MM.1S (cell line): ENCODE results near the gene VEZT.

Experiments used
- DNase-seq: peaks from one replicate; pipeline ENCODE4 v3.0.0-alpha.2; 2015
- H2AFZ ChIP-seq: fragments of 300-600 bp; sonication (generic); 2 replicates; pipeline ENCODE4 v1.6.0; 2016; ENCODE audit warnings: antibody characterized with exemption, low read length
- H3F3A ChIP-seq: fragments of 300-600 bp; sonication (generic); 2 replicates; pipeline ENCODE4 v1.6.1; 2016; ENCODE audit warnings: mild to moderate bottlenecking, antibody characterized with exemption, low read length, moderate library complexity, mixed read lengths; ENCODE audit not compliant: insufficient read depth
- H3K27ac ChIP-seq: fragments of 300-600 bp; sonication (generic); 2 replicates; pipeline ENCODE4 v1.5.1; 2016; ENCODE audit warnings: mild to moderate bottlenecking, low read length
- H3K27me3 ChIP-seq: fragments of 300-600 bp; sonication (generic); replicated peaks from 2 replicates; pipeline ENCODE4 v1.6.0; 2016; ENCODE audit warnings: low read length; ENCODE audit not compliant: insufficient read depth
- H3K36me3 ChIP-seq: fragments of 300-600 bp; sonication (generic); replicated peaks from 2 replicates; pipeline ENCODE4 v1.6.1; 2016; ENCODE audit warnings: mild to moderate bottlenecking, low read length, mixed read lengths; ENCODE audit not compliant: insufficient read depth
- H3K4me1 ChIP-seq: fragments of 300-600 bp; sonication (generic); 2 replicates; pipeline ENCODE4 v1.6.1; 2016; ENCODE audit warnings: low read length, mixed read lengths
- H3K4me2 ChIP-seq: fragments of 300-600 bp; sonication (generic); 2 replicates; pipeline ENCODE4 v1.6.0; 2016; ENCODE audit warnings: low read depth, low read length
- H3K4me3 ChIP-seq: fragments of 300-600 bp; sonication (generic); 2 replicates; pipeline ENCODE4 v1.5.1; 2016; ENCODE audit warnings: low read length, mixed read lengths
- H3K79me2 ChIP-seq: fragments of 300-600 bp; sonication (generic); 2 replicates; pipeline ENCODE4 v1.6.1; 2016; ENCODE audit warnings: mixed run types, low read length, mixed read lengths
- H3K9ac ChIP-seq: fragments of 300-600 bp; sonication (generic); 2 replicates; pipeline ENCODE4 v1.6.1; 2016; ENCODE audit warnings: low read length, mixed read lengths
- H3K9me2 ChIP-seq: fragments of 300-600 bp; sonication (generic); replicated peaks from 2 replicates; pipeline ENCODE4 v1.6.1; 2016; ENCODE audit warnings: mild to moderate bottlenecking, low read length, mixed read lengths; ENCODE audit not compliant: insufficient read depth
- H3K9me3 ChIP-seq: fragments of 300-600 bp; sonication (generic); replicated peaks from 2 replicates; pipeline ENCODE4 v1.6.1; 2016; ENCODE audit warnings: mild to moderate bottlenecking, low read length, mixed read lengths; ENCODE audit not compliant: insufficient read depth
- H4K20me1 ChIP-seq: fragments of 300-600 bp; sonication (generic); 2 replicates; pipeline ENCODE4 v1.6.1; 2016; ENCODE audit warnings: mild to moderate bottlenecking, low read length, moderate library complexity, mixed read lengths; ENCODE audit not compliant: insufficient read depth
- CTCF ChIP-seq: fragments of 300-600 bp; sonication (generic); IDR thresholded peaks from 2 replicates; pipeline ENCODE4 v1.5.1; 2016; ENCODE audit warnings: antibody characterized with exemption, low read length, mixed read lengths
- EZH2 ChIP-seq: fragments of 300-600 bp; sonication (generic); optimal IDR thresholded peaks from 2 replicates; pipeline ENCODE3; 2017; ENCODE audit warnings: low read depth, mild to moderate bottlenecking, antibody characterized with exemption, low read length, mixed read lengths
- EZH2phosphoT487 ChIP-seq: fragments of 300-600 bp; sonication (generic); IDR thresholded peaks from 2 replicates; pipeline ENCODE4 v1.6.1; 2018; ENCODE audit warnings: antibody characterized with exemption, low read length

VEZT gene

DNA sequence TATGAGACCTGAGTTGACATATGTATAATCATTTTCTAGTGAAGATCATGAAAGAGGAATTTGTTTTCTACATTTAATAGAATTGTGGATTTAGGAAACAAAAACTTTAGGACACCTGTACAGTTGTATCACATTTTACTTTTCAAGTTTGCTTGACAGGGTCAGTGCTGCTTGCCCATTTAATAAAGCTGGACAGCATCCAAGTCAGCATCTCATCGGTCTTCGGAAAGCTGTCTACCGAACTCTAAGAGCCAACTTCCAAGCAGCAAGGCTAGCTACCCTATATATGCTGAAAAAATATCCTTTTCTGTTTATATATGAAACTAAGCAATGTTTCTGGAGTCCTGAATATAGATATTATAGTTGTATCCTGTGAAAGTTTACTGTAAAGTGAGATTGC, 52.3 kb downstream of the VEZT start:
- H3K36me3 ChIP-seq: no peaks in the 10 kb centered on the region; the same call in 1 of the 2 replicates

GRCh38 chr12:95271465-95271864, 53.9 kb downstream of the VEZT start:
- Histone ChIP-seq H4K20me1 (no peaks in the 10 kb centered on the region), H3K79me2 (no peaks in the 10 kb centered on the region), H3K9ac (no peak overlapping the region), H3K4me2 (no peak overlapping the region), H2AFZ (no peak overlapping the region), H3F3A (no peaks in the 10 kb centered on the region), H3K4me1 (no peaks in the 10 kb centered on the region), H3K4me3 (no peak overlapping the region), H3K9me2 (no peaks in the 10 kb centered on the region), H3K36me3 (no peaks in the 10 kb centered on the region; the same call in 1 of the 2 replicates), H3K9me3 (no peaks in the 10 kb centered on the region), H3K27ac (no peak overlapping the region), H3K27me3 (no peaks in the 10 kb centered on the region)
- no peak for DNase-seq
- no peak for TF ChIP-seq EZH2
- no peak for TF ChIP-seq EZH2phosphoT487
- TF ChIP-seq CTCF: no peak

More for the DNA sequence above, 52.3 kb downstream of the VEZT start:
- H3K27ac ChIP-seq: no peak overlapping the region
- no peak overlapping the region for H3K4me3 ChIP-seq
- no peaks in the 10 kb centered on the region for H3K79me2 ChIP-seq
- no peaks in the 10 kb centered on the region for H3K27me3 ChIP-seq
- H4K20me1 ChIP-seq: no peaks in the 10 kb centered on the region
- H3K4me1 ChIP-seq: no peaks in the 10 kb centered on the region
- H3K9ac ChIP-seq: no peak overlapping the region
- no peaks in the 10 kb centered on the region for H3F3A ChIP-seq
- TF ChIP-seq EZH2 (no peak), EZH2phosphoT487 (no peak), CTCF (no peak)
- DNase-seq: no peak
- H3K9me2 ChIP-seq: no peaks in the 10 kb centered on the region
- no peaks in the 10 kb centered on the region for H3K9me3 ChIP-seq
- no peak overlapping the region for H2AFZ ChIP-seq
- no peak overlapping the region for H3K4me2 ChIP-seq

DNA sequence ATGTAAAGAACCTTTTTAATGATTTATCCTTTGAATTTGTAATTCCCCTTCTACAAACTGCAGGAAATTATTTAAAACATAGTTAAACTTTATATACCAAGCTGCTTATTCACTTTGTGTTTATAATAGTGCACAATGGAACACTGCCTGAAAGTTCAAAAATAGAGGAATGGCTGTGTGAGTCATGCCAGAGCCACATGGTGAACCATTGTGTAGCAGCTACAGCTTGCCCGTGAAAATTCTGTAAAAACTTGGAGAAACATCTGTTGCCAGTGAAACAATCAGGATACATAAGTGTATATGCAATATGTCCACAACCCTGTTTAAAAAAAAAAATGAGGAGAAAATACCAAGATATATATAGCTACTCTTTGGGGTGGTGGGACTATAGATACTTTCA, 59.5 kb downstream of the VEZT start:
- H3K79me2 ChIP-seq: no peaks in the 10 kb centered on the region
- H3K27ac ChIP-seq: no peak overlapping the region
- H3K4me1 ChIP-seq: no peaks in the 10 kb centered on the region
- H4K20me1 ChIP-seq: no peaks in the 10 kb centered on the region
- H3K9me3 ChIP-seq: no peaks in the 10 kb centered on the region
- H3K9me2 ChIP-seq: no peaks in the 10 kb centered on the region
- no peaks in the 10 kb centered on the region for H3F3A ChIP-seq
- no peak overlapping the region for H3K9ac ChIP-seq
- no peak overlapping the region for H3K4me3 ChIP-seq
- no peak overlapping the region for H2AFZ ChIP-seq
- DNase-seq: no peak
- TF ChIP-seq CTCF: no peak
- no peak for TF ChIP-seq EZH2phosphoT487
- no peak for TF ChIP-seq EZH2
- H3K27me3 ChIP-seq: no peaks in the 10 kb centered on the region
- no peak overlapping the region for H3K4me2 ChIP-seq
- no peaks in the 10 kb centered on the region for H3K36me3 ChIP-seq
